ENCODE results near the gene FBXO45. TPM values are rescaled to one million over a fixed set of nuclear protein-coding genes. Genes with fewer than 3 reads are reported as not detected.
"Not testable (repeated sequence)": the region's sequence is repeated elsewhere in the genome, so short reads cannot be mapped to it uniquely, and the experiment has no call there.

Gene FBXO45
- total RNA-seq, 1 donor from 2014 or later = 6.6 TPM

- Histone ChIP-seq H3K9me3 (no peaks in the 10 kb centered on the region), H3K27ac (no peak overlapping the region), H3K4me1 (peaks cover 28% of the 10 kb centered on the region), H3K36me3 (no peaks in the 10 kb centered on the region), H3K27me3 (no peaks in the 10 kb centered on the region), H3K4me3 (no peak overlapping the region)
- no peak for TF ChIP-seq POLR2AphosphoS5 (IDR thresholded peaks at IDR 0.05; ENCODE audit: insufficient read depth in 1 of 2, low read depth in 1 of 2)
- TF ChIP-seq POLR2A (IDR thresholded peaks at IDR 0.05) = no peak
- TF ChIP-seq CTCF (IDR thresholded peaks at IDR 0.05) = no peak
- intact Hi-C loops (cut with DNase I) = no loop called here
- no peak for DNase-seq (ENCODE audit: extremely low spot score in 2 of 2)
Observed at GRCh38 chr3:196634829-196635228, 66.4 kb downstream of the FBXO45 start.

GRCh38 chr3:196636369-196637349 lies 68.2 kb downstream of the FBXO45 start:
- H3K9me3 ChIP-seq = no peaks in the 10 kb centered on the region
- no peak for TF ChIP-seq CTCF (IDR thresholded peaks at IDR 0.05)
- no peak for TF ChIP-seq POLR2A (IDR thresholded peaks at IDR 0.05)
- TF ChIP-seq POLR2AphosphoS5 (IDR thresholded peaks at IDR 0.05; ENCODE audit: insufficient read depth in 1 of 2, low read depth in 1 of 2) = no peak
- intact Hi-C loops (cut with DNase I) = no loop called here
- H3K4me3 ChIP-seq = no peak overlapping the region
- H3K36me3 ChIP-seq = no peaks in the 10 kb centered on the region
- no peaks in the 10 kb centered on the region for H3K27me3 ChIP-seq
- no peak for DNase-seq (ENCODE audit: extremely low spot score in 2 of 2)
- peaks cover 30% of the 10 kb centered on the region for H3K4me1 ChIP-seq
- H3K27ac ChIP-seq = no peak overlapping the region

- intact Hi-C loops (cut with DNase I); H3K27ac ChIP-seq; H3K36me3 ChIP-seq; H3K27me3 ChIP-seq; H3K9me3 ChIP-seq; H3K4me3 ChIP-seq; DNase-seq (ENCODE audit: extremely low spot score in 2 of 2): not testable (repeated sequence)
- peaks cover 19% of the 10 kb centered on the region for H3K4me1 ChIP-seq
Observed at GRCh38 chr3:196637941-196638340, 69.5 kb downstream of the FBXO45 start.

Small RNA genes lying within 50 kb of the gene (small RNA-seq; reads per million reads assigned to genes)
- gene RPS29P3 = not detected

Other genes starting within 250 kb of the FBXO45 start
- gene TM4SF19, start 230.3 kb upstream of the FBXO45 start, total RNA-seq = not detected
- 29.5 TPM for gene UBXN7, start 136.2 kb upstream of the FBXO45 start, total RNA-seq
- 26.0 TPM for gene RNF168, start 64.9 kb upstream of the FBXO45 start, total RNA-seq
- gene SMCO1, start 53.3 kb upstream of the FBXO45 start, total RNA-seq = not detected
- gene WDR53, start 106 bp upstream of the FBXO45 start, total RNA-seq = 13.5 TPM
- 5.4 TPM for gene NRROS, start 71.0 kb downstream of the FBXO45 start, total RNA-seq
- gene CEP19, start 143.6 kb downstream of the FBXO45 start, total RNA-seq = 1.5 TPM
- gene PIGX, start 143.7 kb downstream of the FBXO45 start, total RNA-seq = 31.9 TPM
- 41.3 TPM for gene PAK2, start 171.2 kb downstream of the FBXO45 start, total RNA-seq